Neural progenitor cell (in vitro differentiated cells): ENCODE measurements around the gene SBF2.

Experiments used
- CTCF ChIP-seq: fragments of 200-600 bp; sonication (generic); IDR thresholded peaks from 2 replicates; pipeline ENCODE4 v1.5.1; 2017; ENCODE audit warnings: antibody characterized with exemption, mild to moderate bottlenecking
- EZH2phosphoT487 ChIP-seq: fragments of 200-600 bp; sonication (generic); IDR thresholded peaks from 2 replicates; pipeline ENCODE4 v1.6.1; 2017; ENCODE audit warnings: antibody characterized with exemption

GRCh38 chr11:9806946-9807687 lies 486.9 kb downstream of the SBF2 start:
- TF ChIP-seq CTCF: no peak
- no peak for TF ChIP-seq EZH2phosphoT487
